Testis (tissue), 2 donors: Measurements from ENCODE around the gene GRID2.

Experiments used
- POLR2A ChIP-seq: fragments of 450-650 bp; IDR thresholded peaks from one replicate; pipeline ENCODE4 v1.6.1; 2017; ENCODE audit warnings: antibody characterized with exemption, mild to moderate bottlenecking, moderate library complexity
- TF ChIP-seq, protein P1 (sequence below), 3 experiments: fragments of 450-650 bp in 2 of 3; fragments of 200-600 bp in 1 of 3; sonication (generic) in 1 of 3; IDR thresholded peaks; one replicate each; pipeline ENCODE4 v1.5.1; 2016 to 2019; ENCODE audit warnings: antibody characterized with exemption in 3 of 3, mild to moderate bottlenecking in 2 of 3, moderate library complexity in 1 of 3

DNA sequence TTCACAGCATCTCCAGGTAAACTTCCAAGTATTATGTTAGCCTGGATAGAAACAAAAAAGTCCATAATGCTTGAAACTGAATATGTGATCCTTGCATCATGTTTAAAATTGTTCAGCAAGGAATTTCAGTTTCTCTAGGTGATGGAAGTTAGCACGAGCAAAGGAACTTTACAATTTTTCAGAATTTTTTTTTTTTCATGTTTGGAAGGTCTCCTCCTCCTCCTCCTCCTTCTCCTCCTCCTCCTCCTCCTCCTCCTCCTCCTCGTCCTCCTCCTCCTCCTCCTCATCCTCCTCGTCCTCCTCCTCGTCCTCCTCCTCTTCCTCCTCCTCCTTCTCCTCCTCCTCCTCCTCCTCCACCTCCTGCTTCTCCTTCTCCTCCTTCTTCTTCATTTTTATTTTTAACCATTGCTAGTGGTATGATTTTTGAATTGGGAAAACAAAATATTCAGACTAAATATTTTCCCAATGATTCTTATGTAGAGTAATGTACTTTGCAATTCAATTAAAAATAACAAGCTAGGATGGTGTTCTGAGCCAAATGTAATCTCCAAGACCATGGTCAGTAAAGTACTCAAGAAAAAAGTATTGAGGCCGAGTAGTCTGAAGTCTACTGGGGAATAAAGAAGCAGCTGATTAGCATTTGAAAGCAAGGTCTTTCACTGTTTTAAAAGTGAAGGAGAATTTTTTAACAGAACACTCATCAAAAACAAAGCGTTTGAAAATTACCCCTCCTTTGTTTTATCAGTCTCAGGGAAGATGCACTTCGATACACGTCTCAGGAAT is 1103.9 kb downstream of the GRID2 start:
- no peak for TF ChIP-seq POLR2A
- TF ChIP-seq, protein P1, sequence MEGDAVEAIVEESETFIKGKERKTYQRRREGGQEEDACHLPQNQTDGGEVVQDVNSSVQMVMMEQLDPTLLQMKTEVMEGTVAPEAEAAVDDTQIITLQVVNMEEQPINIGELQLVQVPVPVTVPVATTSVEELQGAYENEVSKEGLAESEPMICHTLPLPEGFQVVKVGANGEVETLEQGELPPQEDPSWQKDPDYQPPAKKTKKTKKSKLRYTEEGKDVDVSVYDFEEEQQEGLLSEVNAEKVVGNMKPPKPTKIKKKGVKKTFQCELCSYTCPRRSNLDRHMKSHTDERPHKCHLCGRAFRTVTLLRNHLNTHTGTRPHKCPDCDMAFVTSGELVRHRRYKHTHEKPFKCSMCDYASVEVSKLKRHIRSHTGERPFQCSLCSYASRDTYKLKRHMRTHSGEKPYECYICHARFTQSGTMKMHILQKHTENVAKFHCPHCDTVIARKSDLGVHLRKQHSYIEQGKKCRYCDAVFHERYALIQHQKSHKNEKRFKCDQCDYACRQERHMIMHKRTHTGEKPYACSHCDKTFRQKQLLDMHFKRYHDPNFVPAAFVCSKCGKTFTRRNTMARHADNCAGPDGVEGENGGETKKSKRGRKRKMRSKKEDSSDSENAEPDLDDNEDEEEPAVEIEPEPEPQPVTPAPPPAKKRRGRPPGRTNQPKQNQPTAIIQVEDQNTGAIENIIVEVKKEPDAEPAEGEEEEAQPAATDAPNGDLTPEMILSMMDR (IDR thresholded peaks at IDR 0.05) = no peak
